ENCODE results near the gene CD300C. TPM values are rescaled to one million over a fixed set of nuclear protein-coding genes. Genes with fewer than 3 reads are reported as not detected.

CD300C gene
- total RNA-seq, 1 donor from 2014 or later: 0.27 TPM

- Mint-ChIP-seq H3K4me3 (ENCODE audit: unreplicated experiment) (no peak within 1 kb of the TSS), H3K27ac (ENCODE audit: unreplicated experiment) (no peak within 1 kb of the TSS), H3K4me1 (ENCODE audit: low read depth, unreplicated experiment) (no peaks in the 10 kb centered on the region), H3K36me3 (ENCODE audit: low read depth, unreplicated experiment) (no peaks in the 10 kb centered on the region), H3K27me3 (ENCODE audit: low read depth, unreplicated experiment) (peaks cover 49% of the 10 kb centered on the region), H3K9me3 (ENCODE audit: unreplicated experiment) (no peaks in the 10 kb centered on the region)
- H3K4me1 ChIP-seq (ENCODE audit: insufficient read depth, low read length): no peaks in the 10 kb centered on the region
- no peak within 1 kb of the TSS for H3K4me2 ChIP-seq (ENCODE audit: low read length)
- no peak within 1 kb of the TSS for H2AFZ ChIP-seq (ENCODE audit: low read depth, low read length)
- no peak for TF ChIP-seq EZH2 (IDR thresholded peaks at IDR 0.05; ENCODE audit: insufficient read depth, low read length)
- TF ChIP-seq, protein P1, sequence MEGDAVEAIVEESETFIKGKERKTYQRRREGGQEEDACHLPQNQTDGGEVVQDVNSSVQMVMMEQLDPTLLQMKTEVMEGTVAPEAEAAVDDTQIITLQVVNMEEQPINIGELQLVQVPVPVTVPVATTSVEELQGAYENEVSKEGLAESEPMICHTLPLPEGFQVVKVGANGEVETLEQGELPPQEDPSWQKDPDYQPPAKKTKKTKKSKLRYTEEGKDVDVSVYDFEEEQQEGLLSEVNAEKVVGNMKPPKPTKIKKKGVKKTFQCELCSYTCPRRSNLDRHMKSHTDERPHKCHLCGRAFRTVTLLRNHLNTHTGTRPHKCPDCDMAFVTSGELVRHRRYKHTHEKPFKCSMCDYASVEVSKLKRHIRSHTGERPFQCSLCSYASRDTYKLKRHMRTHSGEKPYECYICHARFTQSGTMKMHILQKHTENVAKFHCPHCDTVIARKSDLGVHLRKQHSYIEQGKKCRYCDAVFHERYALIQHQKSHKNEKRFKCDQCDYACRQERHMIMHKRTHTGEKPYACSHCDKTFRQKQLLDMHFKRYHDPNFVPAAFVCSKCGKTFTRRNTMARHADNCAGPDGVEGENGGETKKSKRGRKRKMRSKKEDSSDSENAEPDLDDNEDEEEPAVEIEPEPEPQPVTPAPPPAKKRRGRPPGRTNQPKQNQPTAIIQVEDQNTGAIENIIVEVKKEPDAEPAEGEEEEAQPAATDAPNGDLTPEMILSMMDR (IDR thresholded peaks at IDR 0.05; ENCODE audit: insufficient read depth, low read depth, low read length): no peak
- DNase-seq (ENCODE audit: low read depth) (no peak), FAIRE-seq (no peak)
- no peaks in the 10 kb centered on the region for H3K27me3 ChIP-seq (ENCODE audit: insufficient read depth, low read length)
- H3K9ac ChIP-seq (ENCODE audit: low read length): no peak within 1 kb of the TSS
- no peaks in the 10 kb centered on the region for H3K9me3 ChIP-seq (ENCODE audit: insufficient read depth, low read depth, low read length)
- no peaks in the 10 kb centered on the region for H4K20me1 ChIP-seq (ENCODE audit: insufficient read depth, low read length)
- no peaks in the 10 kb centered on the region for H3K36me3 ChIP-seq (ENCODE audit: insufficient read depth, low read length)
- no peaks in the 10 kb centered on the region for H3K79me2 ChIP-seq (ENCODE audit: insufficient read depth, low read length)
- H3K4me3 ChIP-seq (ENCODE audit: insufficient read depth, low read depth, low read length): no peak within 1 kb of the TSS
- no peak within 1 kb of the TSS for H3K27ac ChIP-seq (ENCODE audit: low read depth, low read length)
These were observed 14.6 kb downstream of the CD300C start, which contains the start of gene CD300LB for GRCh38 chr17:74531231-74531761. Gene CD300LB, minus strand, starts transcription at chr17:74531475. Its CDS starts 125 bp downstream, at chr17:74531350.

DNA sequence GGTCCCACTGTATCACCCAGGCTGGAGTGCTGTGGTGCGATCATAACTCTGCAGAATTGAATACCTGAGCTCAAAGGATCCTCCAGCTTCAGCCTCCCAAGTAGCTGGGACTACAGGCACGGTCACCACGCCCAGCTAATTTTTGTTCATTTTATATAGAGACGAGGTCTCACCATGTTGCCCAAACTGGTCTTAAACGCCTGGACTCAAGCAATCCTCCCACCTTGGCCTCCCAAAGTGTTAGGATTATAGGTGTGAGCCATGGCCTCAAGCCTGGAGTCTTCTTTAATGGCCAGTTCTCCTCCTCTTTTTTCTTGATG is 15.1 kb downstream of the CD300C start:
- H2AFZ ChIP-seq (ENCODE audit: low read depth, low read length): no peak overlapping the region
- FAIRE-seq (no peak), DNase-seq (ENCODE audit: low read depth) (no peak)
- no peak overlapping the region for H3K27ac ChIP-seq (ENCODE audit: low read depth, low read length)
- no peak overlapping the region for H3K4me2 ChIP-seq (ENCODE audit: low read length)
- H3K9ac ChIP-seq (ENCODE audit: low read length): no peak overlapping the region
- H3K4me3 Mint-ChIP-seq (ENCODE audit: unreplicated experiment): no peak overlapping the region
- no peak overlapping the region for H3K4me3 ChIP-seq (ENCODE audit: insufficient read depth, low read depth, low read length)
- H3K79me2 ChIP-seq (ENCODE audit: insufficient read depth, low read length): no peaks in the 10 kb centered on the region
- TF ChIP-seq EZH2 (IDR thresholded peaks at IDR 0.05; ENCODE audit: insufficient read depth, low read length): no peak
- TF ChIP-seq, protein P1 (IDR thresholded peaks at IDR 0.05; ENCODE audit: insufficient read depth, low read depth, low read length): no peak
- H3K9me3 ChIP-seq (ENCODE audit: insufficient read depth, low read depth, low read length): no peaks in the 10 kb centered on the region
- no peaks in the 10 kb centered on the region for H4K20me1 ChIP-seq (ENCODE audit: insufficient read depth, low read length)
- no peaks in the 10 kb centered on the region for H3K4me1 Mint-ChIP-seq (ENCODE audit: low read depth, unreplicated experiment)
- peaks cover 54% of the 10 kb centered on the region for H3K27me3 Mint-ChIP-seq (ENCODE audit: low read depth, unreplicated experiment)
- H3K36me3 Mint-ChIP-seq (ENCODE audit: low read depth, unreplicated experiment): no peaks in the 10 kb centered on the region
- H3K27ac Mint-ChIP-seq (ENCODE audit: unreplicated experiment): no peak overlapping the region
- H3K27me3 ChIP-seq (ENCODE audit: insufficient read depth, low read length): no peaks in the 10 kb centered on the region
- H3K36me3 ChIP-seq (ENCODE audit: insufficient read depth, low read length): no peaks in the 10 kb centered on the region
- H3K4me1 ChIP-seq (ENCODE audit: insufficient read depth, low read length): no peaks in the 10 kb centered on the region
- peaks cover 2% of the 10 kb centered on the region for H3K9me3 Mint-ChIP-seq (ENCODE audit: unreplicated experiment)

DNA sequence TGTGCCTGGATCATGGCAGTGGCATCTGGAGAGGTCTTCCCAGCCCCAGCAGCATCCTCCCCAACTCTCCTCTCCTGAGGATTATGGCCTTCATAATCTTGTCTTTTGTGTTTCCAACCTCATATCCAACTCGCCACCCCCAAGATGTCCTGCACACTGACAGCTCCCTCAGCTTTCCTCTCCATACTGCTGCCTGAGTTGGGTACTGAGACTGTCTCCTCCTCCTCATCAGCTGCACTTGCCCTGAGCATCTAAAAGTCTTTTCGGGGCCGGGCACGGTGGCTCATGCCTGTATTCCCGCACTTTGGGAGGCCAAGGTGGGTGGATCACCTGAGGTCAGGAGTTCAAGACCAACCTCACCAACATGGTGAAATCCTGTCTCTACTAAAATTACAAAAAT is 16.7 kb downstream of the CD300C start:
- Histone ChIP-seq H3K79me2 (ENCODE audit: insufficient read depth, low read length) (no peaks in the 10 kb centered on the region), H4K20me1 (ENCODE audit: insufficient read depth, low read length) (no peaks in the 10 kb centered on the region), H3K9ac (ENCODE audit: low read length) (no peak overlapping the region), H3K27me3 (ENCODE audit: insufficient read depth, low read length) (no peaks in the 10 kb centered on the region), H3K27ac (ENCODE audit: low read depth, low read length) (no peak overlapping the region), H3K4me1 (ENCODE audit: insufficient read depth, low read length) (no peaks in the 10 kb centered on the region), H2AFZ (ENCODE audit: low read depth, low read length) (no peak overlapping the region), H3K9me3 (ENCODE audit: insufficient read depth, low read depth, low read length) (no peaks in the 10 kb centered on the region), H3K36me3 (ENCODE audit: insufficient read depth, low read length) (no peaks in the 10 kb centered on the region), H3K4me3 (ENCODE audit: insufficient read depth, low read depth, low read length) (no peak overlapping the region), H3K4me2 (ENCODE audit: low read length) (no peak overlapping the region)
- peaks cover 2% of the 10 kb centered on the region for H3K9me3 Mint-ChIP-seq (ENCODE audit: unreplicated experiment)
- H3K27ac Mint-ChIP-seq (ENCODE audit: unreplicated experiment): no peak overlapping the region
- no peak for TF ChIP-seq EZH2 (IDR thresholded peaks at IDR 0.05; ENCODE audit: insufficient read depth, low read length)
- TF ChIP-seq, protein P1 (IDR thresholded peaks at IDR 0.05; ENCODE audit: insufficient read depth, low read depth, low read length): no peak
- no peak overlapping the region for H3K4me3 Mint-ChIP-seq (ENCODE audit: unreplicated experiment)
- DNase-seq (ENCODE audit: low read depth): no peak
- H3K4me1 Mint-ChIP-seq (ENCODE audit: low read depth, unreplicated experiment): no peaks in the 10 kb centered on the region
- no peak for FAIRE-seq
- peaks cover 65% of the 10 kb centered on the region for H3K27me3 Mint-ChIP-seq (ENCODE audit: low read depth, unreplicated experiment)
- H3K36me3 Mint-ChIP-seq (ENCODE audit: low read depth, unreplicated experiment): no peaks in the 10 kb centered on the region

Data from astrocyte (in vitro differentiated cells and primary cell).